ENCODE results near the gene OR14I1. TPM values are rescaled to one million over a fixed set of nuclear protein-coding genes. Genes with fewer than 3 reads are reported as not detected.

Gene OR14I1
- total and polyA plus RNA-seq, 9 donors, result not detected

DNA sequence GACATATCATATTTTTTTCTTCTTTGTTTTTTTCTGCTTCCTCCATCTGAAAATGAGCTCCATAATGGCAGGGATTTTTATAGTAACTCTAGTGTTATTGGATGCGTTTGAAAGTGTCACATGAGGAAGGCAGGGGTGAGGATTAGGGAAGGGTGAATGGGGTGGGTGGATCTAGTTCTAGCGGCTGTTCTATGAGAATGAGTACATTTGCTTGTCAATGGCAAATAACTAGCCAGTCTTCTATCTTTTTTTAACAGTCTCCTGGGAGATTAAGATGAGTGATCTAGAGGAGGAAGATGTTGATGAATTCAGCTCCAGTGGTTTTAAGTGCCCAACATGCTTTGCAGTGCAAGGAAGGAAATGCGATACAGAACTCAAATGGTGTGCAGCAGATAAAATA, 5.8 kb downstream of the OR14I1 start:
- no peak for DNase-seq
- WGBS, 3 donors, result 81 to 86% (median 83%) methylated on average over 3 of the region's 3 CpGs

DNA sequence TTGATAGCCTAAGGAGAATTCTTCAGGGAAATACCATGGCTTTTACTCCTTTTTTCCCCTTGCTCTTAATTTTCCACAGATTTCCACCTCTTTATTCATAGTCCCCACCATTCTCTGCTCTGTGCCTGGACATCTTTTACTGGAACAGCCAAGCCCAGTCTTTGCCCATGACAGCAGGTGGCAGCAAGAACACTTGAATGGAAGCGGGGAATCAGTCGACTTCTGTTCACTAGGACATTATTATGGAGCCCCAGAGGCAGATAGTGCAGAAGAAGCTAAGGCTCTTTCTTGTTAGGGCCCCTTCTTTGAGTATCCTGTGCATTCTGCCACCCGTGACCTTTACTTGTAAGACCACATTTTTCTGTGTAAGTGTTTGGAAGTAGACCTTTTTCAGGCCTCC, 6.3 kb downstream of the OR14I1 start:
- Histone ChIP-seq H3K9me3 (no peaks in the 10 kb centered on the region), H3K4me1 (ENCODE audit: insufficient read depth) (no peaks in the 10 kb centered on the region), H3K27ac (no peak overlapping the region), H3K4me3 (no peak overlapping the region), H3K36me3 (no peaks in the 10 kb centered on the region), H3K27me3 (no peaks in the 10 kb centered on the region)
- DNase-seq, result no peak
- WGBS, 3 donors, result 70 to 83% (median 82%) methylated on average over 3 of the region's 3 CpGs
- intact Hi-C loops (cut with DNase I), result no loop called here
- TF ChIP-seq, protein P1, sequence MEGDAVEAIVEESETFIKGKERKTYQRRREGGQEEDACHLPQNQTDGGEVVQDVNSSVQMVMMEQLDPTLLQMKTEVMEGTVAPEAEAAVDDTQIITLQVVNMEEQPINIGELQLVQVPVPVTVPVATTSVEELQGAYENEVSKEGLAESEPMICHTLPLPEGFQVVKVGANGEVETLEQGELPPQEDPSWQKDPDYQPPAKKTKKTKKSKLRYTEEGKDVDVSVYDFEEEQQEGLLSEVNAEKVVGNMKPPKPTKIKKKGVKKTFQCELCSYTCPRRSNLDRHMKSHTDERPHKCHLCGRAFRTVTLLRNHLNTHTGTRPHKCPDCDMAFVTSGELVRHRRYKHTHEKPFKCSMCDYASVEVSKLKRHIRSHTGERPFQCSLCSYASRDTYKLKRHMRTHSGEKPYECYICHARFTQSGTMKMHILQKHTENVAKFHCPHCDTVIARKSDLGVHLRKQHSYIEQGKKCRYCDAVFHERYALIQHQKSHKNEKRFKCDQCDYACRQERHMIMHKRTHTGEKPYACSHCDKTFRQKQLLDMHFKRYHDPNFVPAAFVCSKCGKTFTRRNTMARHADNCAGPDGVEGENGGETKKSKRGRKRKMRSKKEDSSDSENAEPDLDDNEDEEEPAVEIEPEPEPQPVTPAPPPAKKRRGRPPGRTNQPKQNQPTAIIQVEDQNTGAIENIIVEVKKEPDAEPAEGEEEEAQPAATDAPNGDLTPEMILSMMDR (IDR thresholded peaks at IDR 0.05), result no peak
- no peak for TF ChIP-seq EP300 (IDR thresholded peaks at IDR 0.05)
- TF ChIP-seq POLR2A (IDR thresholded peaks at IDR 0.05), result no peak

More for the DNA sequence above, 5.8 kb downstream of the OR14I1 start:
- no peaks in the 10 kb centered on the region for H3K4me1 ChIP-seq (ENCODE audit: insufficient read depth)
- no peak overlapping the region for H3K4me3 ChIP-seq
- TF ChIP-seq POLR2A (IDR thresholded peaks at IDR 0.05) (no peak), EP300 (IDR thresholded peaks at IDR 0.05) (no peak)
- TF ChIP-seq, protein P1 (IDR thresholded peaks at IDR 0.05), result no peak
- no peaks in the 10 kb centered on the region for H3K36me3 ChIP-seq
- no peak overlapping the region for H3K27ac ChIP-seq
- intact Hi-C loops (cut with DNase I), result no loop called here
- H3K9me3 ChIP-seq, result no peaks in the 10 kb centered on the region
- no peaks in the 10 kb centered on the region for H3K27me3 ChIP-seq

DNA sequence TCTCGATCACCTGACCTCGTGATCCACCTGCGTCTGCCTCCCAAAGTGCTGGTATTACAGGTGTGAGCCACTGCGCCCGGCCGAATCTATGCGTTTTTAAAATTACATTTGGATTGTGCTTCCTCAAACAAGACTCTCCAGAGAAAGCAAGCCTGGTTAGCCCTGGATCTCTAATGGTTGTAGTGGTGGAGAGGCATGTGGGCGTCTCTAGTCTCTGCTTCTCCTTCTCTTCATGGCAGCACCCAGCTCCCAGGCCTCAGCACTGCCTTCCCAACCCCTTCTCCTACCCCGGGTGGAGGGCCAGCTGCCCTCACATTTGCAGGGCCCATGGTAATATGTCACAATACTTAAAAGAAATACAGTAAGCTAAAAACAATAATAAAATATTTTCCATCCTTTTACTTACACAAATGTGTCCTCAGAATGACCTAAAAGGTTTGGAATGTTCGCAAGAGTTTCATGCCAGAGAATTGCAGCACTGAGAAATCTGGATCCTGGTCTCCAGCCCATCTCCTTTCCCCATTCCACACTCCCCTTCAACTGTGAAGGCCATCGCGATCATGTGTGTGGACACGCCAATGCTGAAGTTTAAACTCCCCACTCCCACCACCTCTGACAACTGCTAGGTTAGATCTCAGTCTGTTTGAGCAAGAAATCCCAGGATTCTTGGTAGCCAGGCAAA, 7.0 kb downstream of the OR14I1 start:
- DNase-seq, result no peak
- H3K4me3 ChIP-seq, result no peak overlapping the region
- intact Hi-C loops (cut with DNase I), result no loop called here
- TF ChIP-seq, protein P1 (IDR thresholded peaks at IDR 0.05), result no peak
- no peak for TF ChIP-seq POLR2A (IDR thresholded peaks at IDR 0.05)
- TF ChIP-seq EP300 (IDR thresholded peaks at IDR 0.05), result no peak
- no peak overlapping the region for H3K27ac ChIP-seq
- no peaks in the 10 kb centered on the region for H3K9me3 ChIP-seq
- H3K4me1 ChIP-seq (ENCODE audit: insufficient read depth), result no peaks in the 10 kb centered on the region
- 74 to 82% (median 81%) methylated on average over 13 of the region's 13 CpGs for WGBS, 3 donors
- H3K36me3 ChIP-seq, result no peaks in the 10 kb centered on the region
- H3K27me3 ChIP-seq, result no peaks in the 10 kb centered on the region

DNA sequence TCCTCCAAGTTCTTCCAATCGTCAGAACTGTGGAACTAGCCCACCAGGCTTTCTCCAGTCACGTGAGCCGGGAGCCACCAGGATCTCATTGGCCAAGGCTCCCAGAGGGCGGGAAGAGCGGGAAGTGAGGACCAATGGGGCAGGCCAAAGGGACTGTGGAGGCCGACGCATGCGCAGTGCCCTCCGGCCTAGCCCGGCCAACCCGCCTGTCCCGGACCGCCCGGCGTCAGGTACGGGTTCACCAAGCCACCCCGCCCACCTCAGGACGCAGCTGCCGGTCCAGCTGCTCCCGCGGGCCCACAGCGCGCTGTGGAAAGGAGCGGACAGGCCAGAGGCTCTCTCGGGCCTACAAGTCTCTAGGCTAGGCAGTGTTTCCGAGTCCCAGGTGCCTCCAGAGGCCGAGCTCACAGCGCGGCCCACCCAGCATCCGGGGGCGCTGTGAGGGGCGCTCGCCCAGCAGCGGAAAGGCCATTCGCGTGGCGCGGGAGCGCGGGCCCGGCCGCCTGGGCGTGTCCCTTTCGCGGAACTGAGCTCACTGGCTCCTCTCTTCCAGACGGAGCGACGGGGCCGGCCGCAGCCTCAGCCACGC, 10.9 kb downstream of the OR14I1 start:
- Histone ChIP-seq H3K4me3 (no peak overlapping the region), H3K4me1 (ENCODE audit: insufficient read depth) (no peaks in the 10 kb centered on the region), H3K36me3 (no peaks in the 10 kb centered on the region), H3K9me3 (no peaks in the 10 kb centered on the region), H3K27me3 (no peaks in the 10 kb centered on the region), H3K27ac (no peak overlapping the region)
- DNase-seq, result no peak
- TF ChIP-seq EP300 (IDR thresholded peaks at IDR 0.05), result no peak
- intact Hi-C loops (cut with DNase I), result no loop called here
- WGBS, 3 donors, result 76 to 85% (median 81%) methylated on average over 51 of the region's 51 CpGs

Measured in ovary (tissue), 9 donors.